A673 (cell line): ENCODE measurements around the gene SACM1L.

Experiments
- CTCF ChIP-seq: fragments of 300-800, 200-600 bp; sonication (generic); conservative IDR thresholded peaks from 2 replicates; pipeline ENCODE4 v1.5.1; 2017; ENCODE audit warnings: low read depth, mild to moderate bottlenecking, antibody characterized with exemption, low read length, moderate library complexity, mixed read lengths
- EZH2 ChIP-seq: fragments of 200-600 bp; sonication (generic); IDR thresholded peaks from 2 replicates; pipeline ENCODE4 v1.6.1; 2017; ENCODE audit warnings: borderline replicate concordance, low read depth, mild to moderate bottlenecking, mixed read lengths, antibody characterized with exemption, low read length; ENCODE audit not compliant: poor library complexity, severe bottlenecking

- no peak for TF ChIP-seq CTCF
- no peak for TF ChIP-seq EZH2
These were observed 12.2 kb upstream of the SACM1L start for GRCh38 chr3:45677033-45677446.
